Testis (tissue), 2 donors: ENCODE data around the gene CADM1.

Source experiments
- CTCF ChIP-seq, 3 experiments: fragments of 450-650 bp in 2 of 3; fragments of 200-600 bp in 1 of 3; sonication (generic) in 1 of 3; IDR thresholded peaks; one replicate each; pipeline ENCODE4 v1.5.1; 2016 to 2019; ENCODE audit warnings: antibody characterized with exemption in 3 of 3, mild to moderate bottlenecking in 2 of 3, moderate library complexity in 1 of 3
- POLR2A ChIP-seq: fragments of 450-650 bp; IDR thresholded peaks from one replicate; pipeline ENCODE4 v1.6.1; 2017; ENCODE audit warnings: antibody characterized with exemption, mild to moderate bottlenecking, moderate library complexity

- TF ChIP-seq POLR2A = no peak
- TF ChIP-seq CTCF (IDR thresholded peaks at IDR 0.05) = no peak
These were observed 369.3 kb downstream of the CADM1 start for GRCh38 chr11:115134926-115135325.
